GM12878 (cell line): ENCODE results near the gene COPS6. TPM values are rescaled to one million over a fixed set of nuclear protein-coding genes. Genes with fewer than 3 reads are reported as not detected.

Experiments
- ATAC-seq: fragments of 200-7000 bp; cut with Tn5 transposase; 3 replicates; pipeline ENCODE4 v1.9.1; 2020; ENCODE audit warnings: mild to moderate bottlenecking, moderate library complexity
- BruUV-seq: library from RNA; stranded (reverse); fragments of 400-500 nt; replicated peaks from 2 replicates; lab custom pipeline; 2021; lab: Mats Ljungman, UMichigan
- CTCF ChIA-PET: fragments of 300-600 bp; sonication (Branson Sonifier 250); formaldehyde crosslinking; extraction: SDS; loops from one replicate; lab custom pipeline; 2021; ENCODE audit warnings: inconsistent platforms; lab: Yijun Ruan, JAX
- POLR2A ChIA-PET: fragments of 350-600 bp; formaldehyde crosslinking; extraction: SDS; loops from one replicate; lab custom pipeline; 2021; ENCODE audit warnings: inconsistent platforms; lab: Charles Lee
- RAD21 ChIA-PET: fragments of 300-600 bp; sonication (Branson Sonifier 250); formaldehyde crosslinking; loops from one replicate; lab custom pipeline; 2023; ENCODE audit warnings: antibody characterized with exemption; ENCODE audit not compliant: unreplicated experiment; lab: Charles Lee
- SMC1A ChIA-PET: fragments of 300-600 bp; sonication (Branson Sonifier 250); formaldehyde crosslinking; loops from one replicate; lab custom pipeline; 2023; ENCODE audit not compliant: unreplicated experiment, uncharacterized antibody; lab: Charles Lee
- DNase-seq: peaks from one replicate; pipeline ENCODE4 v3.0.0-alpha.2; 2011; ENCODE audit warnings: low read depth, low spot score
- FAIRE-seq: peaks from 3 replicates; lab custom pipeline; 2011; peaks lifted over from hg19 to GRCh38; lab: Jason Lieb, UNC
- H2AFZ ChIP-seq: 2 replicates; pipeline ENCODE4 v1.6.0; 2011; ENCODE audit warnings: low read depth, low read length, control low read depth; ENCODE audit not compliant: control insufficient read depth
- H3K27ac ChIP-seq: 2 replicates; pipeline ENCODE4 v1.5.1; 2011; ENCODE audit warnings: control low read depth; ENCODE audit not compliant: control insufficient read depth, insufficient read depth
- H3K27me3 ChIP-seq, 2 experiments: replicated peaks in 1 of 2; 2 replicates each; pipeline versions ENCODE4 v1.6.0 to v1.6.1; 2011; ENCODE audit warnings: low read length in 1 of 2; ENCODE audit not compliant: control insufficient read depth in 2 of 2, insufficient read depth in 2 of 2
- H3K36me3 ChIP-seq, 2 experiments: 2 replicates each; pipeline ENCODE4 v1.5.1; 2011; ENCODE audit warnings: low read length in 1 of 2; ENCODE audit not compliant: control insufficient read depth in 2 of 2, insufficient read depth in 2 of 2
- H3K4me1 ChIP-seq: 2 replicates; pipeline ENCODE4 v1.6.1; 2011; ENCODE audit warnings: mild to moderate bottlenecking, low read length, moderate library complexity, mixed read lengths; ENCODE audit not compliant: control insufficient read depth, insufficient read depth
- H3K4me2 ChIP-seq: 2 replicates; pipeline ENCODE4 v1.6.0; 2011; ENCODE audit warnings: control low read depth; ENCODE audit not compliant: control insufficient read depth, insufficient read depth
- H3K4me3 ChIP-seq: fragments of 200-600 bp; sonication (generic); 2 replicates; pipeline ENCODE4 v1.5.1; 2016
- H3K79me2 ChIP-seq: 2 replicates; pipeline ENCODE4 v1.6.0; 2011; ENCODE audit warnings: low read length; ENCODE audit not compliant: control insufficient read depth, insufficient read depth
- H3K9ac ChIP-seq: 2 replicates; pipeline ENCODE4 v1.8.0; 2011; ENCODE audit warnings: low read length, control low read depth, mixed read lengths; ENCODE audit not compliant: control insufficient read depth, insufficient read depth
- H3K9me3 ChIP-seq: replicated peaks from 3 replicates; pipeline ENCODE4 v1.5.1; 2011; ENCODE audit warnings: mild to moderate bottlenecking, low read length; ENCODE audit not compliant: control insufficient read depth, insufficient read depth
- H4K20me1 ChIP-seq: 2 replicates; pipeline ENCODE4 v1.6.0; 2011; ENCODE audit not compliant: control insufficient read depth, insufficient read depth
- E4F1 ChIP-seq: fragments of 450-650 bp; IDR thresholded peaks from 2 replicates; pipeline ENCODE4 v1.6.1; 2018; ENCODE audit warnings: borderline replicate concordance, mild to moderate bottlenecking; ENCODE audit not compliant: partially characterized antibody
- GATAD2B ChIP-seq: fragments of 450-650 bp; conservative IDR thresholded peaks from 2 replicates; pipeline ENCODE4 v1.6.1; 2017; ENCODE audit warnings: low read depth, mild to moderate bottlenecking, moderate library complexity
- HDAC2 ChIP-seq: fragments of 200-600 bp; sonication (generic); IDR thresholded peaks from 2 replicates; pipeline ENCODE4 v1.6.1; 2017
- PAX8 ChIP-seq: fragments of 450-650 bp; IDR thresholded peaks from 2 replicates; pipeline ENCODE4 v1.6.1; 2017; ENCODE audit warnings: mild to moderate bottlenecking, moderate library complexity
- SKIL ChIP-seq: fragments of 450-650 bp; IDR thresholded peaks from 2 replicates; pipeline ENCODE4 v1.6.1; 2017; ENCODE audit warnings: mild to moderate bottlenecking, low read depth, inconsistent platforms; ENCODE audit not compliant: poor library complexity, severe bottlenecking
- TBL1XR1 ChIP-seq: IDR thresholded peaks from 2 replicates; pipeline ENCODE4 v1.6.1; 2012; ENCODE audit warnings: low read depth, low read length, improper control_type of control experiment
- ZBTB11 ChIP-seq: fragments of 450-650 bp; formaldehyde crosslinking; IDR thresholded peaks from 2 replicates; pipeline ENCODE4 v1.5.0; 2022; ENCODE audit warnings: mild to moderate bottlenecking, missing genetic modification characterization
- ZNF217 ChIP-seq: fragments of 450-650 bp; IDR thresholded peaks from 2 replicates; pipeline ENCODE4 v1.6.1; 2017; ENCODE audit warnings: antibody characterized with exemption, mild to moderate bottlenecking
- WGBS: methylation state at CpG from one replicate; pipeline ENCODE4 v1.1.6; 2016; ENCODE audit warnings: low lambda C conversion rate; ENCODE audit not compliant: insufficient replicate concordance, insufficient coverage; ENCODE audit errors: missing lambda C conversion rate; 5-methylcytosine and 5-hydroxymethylcytosine counted together
- in situ Hi-C: fragments of 300-500 bp; cut with MboI; formaldehyde crosslinking; loops from 9 replicates; pipeline ENCODE4 v1.14.3; 2018; ENCODE audit warnings: mixed read lengths
- intact Hi-C: fragments of 100-400 bp; cut with micrococcal nuclease; formaldehyde crosslinking; loops from one replicate; pipeline ENCODE4 v1.14.2; 2022; ENCODE audit not compliant: unreplicated experiment
- polyA plus RNA-seq, 11 experiments: library from polyadenylated mRNA; depleted of rRNA in 4 of 11; unstranded in 6 of 11; stranded (reverse) in 5 of 11; fragments of >200 nt; fragmentation: Nextera tagmentation in 4 of 11; fragmentation: Illumina TruSeq in 1 of 11; extraction: Ambion mirVana in 4 of 11; extraction: Trizol in 1 of 11; gene quantifications; 1 replicate in 1 of 11; 2 replicates in 10 of 11; pipeline versions ENCODE4 v1.2.1 to v1.2.3, GENCODE V29; 2011 to 2016; ENCODE audit warnings: inconsistent platforms in 2 of 11, missing spikeins in 2 of 11, low read depth in 1 of 11
- total RNA-seq, 4 experiments: library from RNA; depleted of rRNA in 3 of 4; stranded (reverse); fragments of >200 nt in 3 of 4; fragmentation: Illumina TruSeq in 1 of 4; extraction: Trizol in 1 of 4; gene quantifications; 2 replicates each; pipeline versions ENCODE4 v1.2.1 to v1.2.3, GENCODE V29; 2013 to 2021

Gene COPS6
- total and polyA plus RNA-seq, 10 of the 15 experiments (the other 5 are each of a cell fraction or from before 2014, with no cell fraction given), result 28.5 to 182 (median 81.5) TPM

DNA sequence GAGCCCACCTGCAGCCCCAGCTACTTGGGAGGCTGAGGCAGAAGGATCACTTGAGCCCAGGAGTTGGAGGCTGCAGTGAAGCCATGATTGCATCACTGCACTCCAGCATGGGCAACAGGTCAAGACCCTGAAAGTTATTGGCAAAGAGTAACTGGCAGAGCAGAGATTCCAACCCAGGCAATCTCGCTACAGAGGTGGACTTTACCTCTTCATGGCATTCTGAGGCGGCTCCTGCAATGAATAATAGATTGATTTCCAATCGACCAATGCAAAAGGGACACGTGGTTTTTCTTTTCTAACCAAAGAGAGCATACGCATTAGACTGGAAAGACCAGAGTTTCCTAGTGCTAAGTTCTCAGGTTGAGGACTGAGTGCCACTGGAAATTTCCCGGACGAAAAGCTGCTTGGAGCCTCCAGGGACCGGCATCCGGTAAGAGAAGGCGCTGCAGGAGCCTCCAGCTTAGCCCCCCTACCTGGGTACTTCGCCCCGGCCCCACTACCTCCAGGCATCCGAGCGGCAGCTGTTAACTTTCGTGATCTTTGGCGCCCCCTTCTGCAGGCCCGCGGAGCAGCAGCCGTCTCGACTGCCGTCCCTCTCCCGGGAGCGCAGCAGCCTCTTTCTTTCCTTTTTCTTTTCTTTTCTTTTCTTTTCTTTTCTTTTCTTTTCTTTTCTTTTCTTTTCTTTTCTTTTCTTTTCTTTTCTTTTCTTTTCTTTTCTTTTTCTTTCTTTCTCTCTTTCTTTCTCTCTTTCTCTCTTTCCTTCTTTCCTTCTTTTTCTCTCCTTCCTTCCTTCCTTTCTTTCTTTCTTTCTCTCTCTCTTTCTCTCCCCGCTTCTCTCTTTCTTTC is 42.1 kb downstream of the COPS6 start (continued):
- TF ChIP-seq SKIL (no peak), GATAD2B (0 out of 2 replicates have a peak, but pooled peaks have one; percentile 18)

GRCh38 chr7:100132126-100132525 is 43.4 kb downstream of the COPS6 start:
- Histone ChIP-seq H3K27ac (no peak overlapping the region), H3K36me3 (no peaks in the 10 kb centered on the region), H2AFZ (no peak overlapping the region), H3K27me3 (no peaks in the 10 kb centered on the region), H4K20me1 (no peaks in the 10 kb centered on the region), H3K4me3 (no peak overlapping the region), H3K9ac (no peak overlapping the region), H3K9me3 (no peaks in the 10 kb centered on the region), H3K4me1 (peaks cover 9% of the 10 kb centered on the region), H3K4me2 (no peak overlapping the region), H3K79me2 (peaks cover 3% of the 10 kb centered on the region; the same call in 1 of the 2 replicates)
- ChIA-PET SMC1A (interaction anchor here (1.0 to 4.8 kb wide), 23 partner anchors 10 to 287 kb away, joined by 3 to 41 read pairs (median 6); partner anchors contain the start of genes AP4M1, LAMTOR4, MCM7 and PVRIG), CTCF (interaction anchor here (0.7 to 7.9 kb wide), 41 partner anchors 9 to 351 kb away, joined by 3 to 107 read pairs (median 5); partner anchors contain the start of genes AP4M1, AZGP1, GAL3ST4 and LAMTOR4), POLR2A (interaction anchor here (1.2 to 2.2 kb wide), 3 partner anchors 16 to 215 kb away, joined by 3 to 8 read pairs (median 6); partner anchors contain the start of gene LAMTOR4), RAD21 (interaction anchor here (0.9 to 5.1 kb wide), 22 partner anchors 10 to 275 kb away, joined by 3 to 49 read pairs (median 4); partner anchors contain the start of genes LAMTOR4 and PVRIG)
- ATAC-seq (no peak), FAIRE-seq (no peak), DNase-seq (no peak)
- WGBS, result 44% methylated on average over 7 of the region's 7 CpGs
- intact Hi-C loops, result loop anchor here (1.0 to 5.0 kb wide), 4 partner anchors 83 to 275 kb away; no protein-coding TSS in a partner anchor
- BruUV-seq, result no TSS peak
- in situ Hi-C loops, result loop anchor here (5.0 kb wide), 1 partner anchor 275 kb away; no protein-coding TSS in a partner anchor
- TF ChIP-seq HDAC2 (no peak), PAX8 (no peak), ZNF217 (no peak), TBL1XR1 (no peak), E4F1 (no peak), ZBTB11 (CRISPR knock-in tag) (no peak)
